ENCODE data around the gene RNF31.

The RNF31 gene

GRCh38 chr14:24178399-24179178 lies 31.3 kb downstream of the RNF31 start:
- FAIRE-seq (no peak), DNase-seq (ENCODE audit: extremely low spot score, insufficient read length, low read depth) (no peak)

- FAIRE-seq, result no peak
- DNase-seq (ENCODE audit: extremely low spot score, insufficient read length, low read depth), result no peak
Observed at GRCh38 chr14:24179294-24179960, 32.1 kb downstream of the RNF31 start.

DNA sequence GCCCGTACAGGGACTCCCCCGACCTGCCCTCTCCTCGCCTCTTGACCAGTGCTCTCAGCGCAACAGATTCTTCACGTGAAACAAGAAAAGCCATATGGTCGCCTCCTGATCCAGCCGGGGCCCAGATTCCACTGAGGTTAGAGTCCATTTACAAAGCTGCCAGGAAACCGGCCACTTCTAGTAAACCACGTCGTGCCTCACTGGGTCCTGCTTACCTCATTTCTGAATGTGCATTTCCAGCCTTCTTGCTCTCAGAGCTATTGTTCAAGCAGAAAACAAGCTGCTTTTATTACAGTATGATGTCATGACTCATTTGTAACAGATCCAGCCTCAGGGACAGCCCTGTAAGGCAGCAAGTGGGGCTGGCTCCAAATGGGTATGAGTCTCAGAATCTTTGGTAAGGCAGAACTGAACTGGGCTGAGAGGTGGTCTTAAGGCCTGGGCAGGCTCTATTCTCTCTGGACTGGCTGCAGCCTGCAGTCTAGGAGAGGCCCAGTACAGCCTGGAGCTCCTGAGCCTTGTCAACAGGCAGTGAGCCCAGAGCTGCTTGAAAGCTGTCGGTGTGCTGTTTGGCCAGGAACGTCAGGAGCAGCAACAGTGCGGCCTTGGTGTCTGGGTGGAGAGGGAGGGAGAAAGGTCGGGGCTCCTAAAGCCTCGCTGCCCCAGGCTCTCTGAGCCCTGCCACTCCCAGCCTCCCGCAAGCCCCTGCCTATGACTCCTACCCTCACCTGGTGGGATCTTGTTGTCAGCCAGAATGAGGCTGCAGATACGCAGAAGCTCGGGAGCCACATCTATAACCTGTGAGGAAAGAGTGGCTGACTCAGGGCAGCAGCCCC lies 32.9 kb downstream of the RNF31 start:
- DNase-seq (ENCODE audit: extremely low spot score, insufficient read length, low read depth), result no peak
- no peak for FAIRE-seq

DNA sequence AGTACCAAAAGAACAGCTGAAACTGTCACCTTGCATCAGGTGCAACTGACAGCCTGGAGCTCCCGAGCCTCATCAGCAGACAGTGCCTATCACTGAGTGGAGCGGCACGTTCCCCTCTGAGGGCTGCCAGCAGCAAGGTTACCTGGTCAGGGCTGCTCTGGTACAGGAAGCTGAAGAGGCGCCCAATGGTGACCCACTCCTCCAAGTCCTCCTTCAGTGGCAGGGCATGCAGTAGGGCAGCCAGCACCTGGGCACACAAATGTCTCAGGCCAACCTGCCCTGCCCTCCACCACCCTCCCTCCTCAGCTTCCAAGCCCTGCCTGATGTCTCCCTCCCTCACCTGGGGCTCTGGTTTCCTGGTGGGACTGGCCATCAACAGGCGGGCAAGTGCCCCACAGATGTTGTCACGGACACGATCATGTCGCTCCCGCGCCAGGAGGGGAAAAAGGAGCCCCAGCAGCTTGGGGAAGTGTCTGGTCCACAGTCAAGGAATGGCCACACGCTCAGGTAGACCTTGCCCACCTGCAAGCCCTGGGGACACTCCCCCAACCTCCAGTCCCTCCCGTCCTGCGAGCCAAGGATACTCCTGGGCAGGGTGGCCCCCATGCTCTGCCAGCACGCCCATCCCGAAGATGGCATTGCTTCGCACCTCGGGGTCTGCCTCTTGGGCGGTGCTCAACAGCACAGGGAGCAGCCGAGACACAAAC lies 34.2 kb downstream of the RNF31 start:
- DNase-seq (ENCODE audit: extremely low spot score, insufficient read length, low read depth) (no peak), FAIRE-seq (no peak)

GRCh38 chr14:24182110-24182882 lies 35.0 kb downstream of the RNF31 start:
- DNase-seq (ENCODE audit: extremely low spot score, insufficient read length, low read depth) (no peak), FAIRE-seq (no peak)

DNA sequence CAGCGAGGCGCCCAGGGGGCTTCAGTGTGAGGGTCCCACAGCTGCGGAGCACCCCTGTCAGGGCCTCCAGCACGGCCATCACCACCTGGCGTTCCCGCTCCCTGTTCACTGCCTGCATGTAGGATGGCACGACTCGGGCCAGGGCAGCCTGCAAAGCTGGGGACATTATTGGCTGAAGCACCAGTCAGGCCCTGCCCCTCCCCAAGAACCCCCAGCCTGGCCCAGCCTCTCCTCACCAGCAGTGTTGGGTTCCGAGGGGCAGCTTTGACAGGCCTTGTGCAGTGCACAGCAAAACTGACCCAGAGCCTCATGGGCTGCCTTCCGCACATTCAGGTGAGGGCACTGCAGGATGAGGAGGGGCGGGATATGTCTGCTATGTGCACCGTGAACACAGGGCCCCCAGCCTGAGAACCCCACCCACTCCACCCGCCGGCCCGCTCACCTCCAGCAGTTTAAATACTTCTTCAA lies 35.8 kb downstream of the RNF31 start:
- no peak for DNase-seq (ENCODE audit: extremely low spot score, insufficient read length, low read depth)
- no peak for FAIRE-seq

GRCh38 chr14:24184104-24184970 lies 37.0 kb downstream of the RNF31 start:
- FAIRE-seq (no peak), DNase-seq (ENCODE audit: extremely low spot score, insufficient read length, low read depth) (no peak)

GRCh38 chr14:24185026-24185425 lies 37.7 kb downstream of the RNF31 start:
- DNase-seq (ENCODE audit: extremely low spot score, insufficient read length, low read depth) (no peak), FAIRE-seq (no peak)

DNA sequence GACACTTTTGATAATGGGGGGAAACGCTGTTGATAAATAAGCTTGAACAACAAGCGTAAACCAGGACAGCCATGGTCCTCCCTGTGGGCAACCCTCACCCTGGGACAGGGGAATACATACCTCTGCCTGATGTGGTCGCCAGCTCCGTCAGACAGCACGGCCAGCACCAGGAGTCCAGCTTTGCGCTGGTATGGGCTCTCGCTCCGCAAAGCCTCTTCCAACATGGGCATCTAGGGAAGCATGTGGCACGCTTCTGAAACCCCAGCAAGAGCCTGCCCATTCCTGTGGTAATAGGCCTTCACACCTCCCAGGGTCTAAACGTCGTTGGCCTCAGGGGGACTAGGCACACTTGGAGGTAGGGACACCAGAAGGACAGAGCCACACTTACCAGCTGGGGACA lies 38.4 kb downstream of the RNF31 start:
- DNase-seq (ENCODE audit: extremely low spot score, insufficient read length, low read depth), result no peak
- FAIRE-seq, result no peak

DNA sequence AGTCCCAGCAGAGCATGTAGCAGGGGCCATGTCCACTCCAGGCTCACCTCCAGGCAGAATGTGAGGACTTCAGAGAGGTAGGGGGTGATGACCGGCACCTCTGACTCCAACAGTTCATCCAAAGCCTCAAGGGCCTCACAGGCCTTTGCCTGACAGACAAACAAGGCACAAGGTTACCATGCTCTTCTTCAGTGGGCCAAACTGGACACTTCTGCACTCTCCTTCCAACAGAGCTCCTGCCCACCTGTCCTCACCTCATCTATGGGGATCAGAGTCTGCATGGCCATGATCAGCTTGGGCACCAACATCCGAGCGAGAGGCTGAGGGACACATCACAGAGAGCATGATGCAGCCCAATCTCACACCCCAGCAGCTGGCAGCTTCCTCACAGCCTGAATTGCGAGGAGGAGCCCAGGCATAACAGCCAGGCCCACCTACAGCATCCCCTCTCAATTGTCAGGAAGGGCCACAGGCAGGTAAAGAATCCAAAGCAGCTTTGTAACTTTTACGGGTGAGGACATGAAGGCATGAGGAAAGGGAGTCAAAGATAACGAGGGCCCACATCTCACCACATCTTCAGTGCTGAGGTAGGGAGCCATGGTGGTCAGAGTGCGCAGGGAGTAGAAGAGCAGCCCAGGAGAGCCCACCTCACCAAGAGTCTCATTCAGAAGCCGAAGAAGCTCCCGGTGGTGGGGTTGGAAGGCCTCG lies 39.7 kb downstream of the RNF31 start:
- FAIRE-seq (no peak), DNase-seq (ENCODE audit: extremely low spot score, insufficient read length, low read depth) (no peak)

GRCh38 chr14:24187539-24187915 lies 40.2 kb downstream of the RNF31 start:
- DNase-seq (ENCODE audit: extremely low spot score, insufficient read length, low read depth) (no peak), FAIRE-seq (no peak)

DNA sequence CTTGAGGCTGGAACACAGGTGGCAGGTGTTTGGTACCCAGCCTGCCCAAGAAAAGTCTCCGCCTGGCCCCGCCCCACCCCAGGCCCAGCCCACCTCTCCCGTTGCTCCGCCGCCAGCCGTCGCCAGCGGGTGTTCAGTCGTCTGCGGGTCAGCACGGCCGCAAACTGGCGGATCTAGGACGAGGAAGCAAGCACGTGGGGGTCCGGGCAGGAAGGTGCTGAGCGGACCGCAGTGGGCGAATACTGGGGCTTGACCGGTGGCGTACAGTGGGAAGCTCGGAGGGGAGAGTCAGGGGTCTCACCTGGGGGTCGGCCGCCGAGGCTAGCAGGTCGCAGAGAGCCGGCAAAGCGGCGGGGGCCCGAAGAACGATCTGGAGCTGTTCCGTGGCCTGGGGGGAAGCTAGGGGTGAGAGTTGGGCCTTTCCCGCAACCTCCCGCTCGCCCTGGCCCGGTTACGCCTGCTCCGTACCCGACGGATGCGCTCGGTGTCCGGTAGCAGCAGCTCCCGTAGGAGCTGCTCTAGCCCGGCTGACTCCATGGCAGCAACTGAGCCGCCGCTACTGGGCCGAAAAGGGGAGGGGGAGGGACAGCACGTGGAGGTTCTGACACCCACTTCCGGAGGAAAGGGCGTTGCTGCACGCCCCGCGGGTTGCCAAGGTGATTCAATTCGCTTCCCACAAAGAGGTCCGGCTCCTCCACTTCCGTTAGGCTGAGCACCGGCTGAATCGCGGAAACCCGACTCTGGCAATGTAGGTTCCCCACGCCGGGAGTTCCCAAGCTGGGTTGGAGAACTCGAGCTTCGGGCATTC lies 41.2 kb downstream of the RNF31 start, which contains the start of gene IPO4:
Gene IPO4 (minus strand): TSS at position 566 of the 808 bp plus-strand sequence. CDS start 29 bp downstream, at position 537.
- peak; percentile 95 for FAIRE-seq
- DNase-seq (ENCODE audit: extremely low spot score, insufficient read length, low read depth), result peak; percentile 99

GRCh38 chr14:24189059-24189375 lies 41.7 kb downstream of the RNF31 start:
- DNase-seq (ENCODE audit: extremely low spot score, insufficient read length, low read depth) (no peak), FAIRE-seq (no peak)

DNA sequence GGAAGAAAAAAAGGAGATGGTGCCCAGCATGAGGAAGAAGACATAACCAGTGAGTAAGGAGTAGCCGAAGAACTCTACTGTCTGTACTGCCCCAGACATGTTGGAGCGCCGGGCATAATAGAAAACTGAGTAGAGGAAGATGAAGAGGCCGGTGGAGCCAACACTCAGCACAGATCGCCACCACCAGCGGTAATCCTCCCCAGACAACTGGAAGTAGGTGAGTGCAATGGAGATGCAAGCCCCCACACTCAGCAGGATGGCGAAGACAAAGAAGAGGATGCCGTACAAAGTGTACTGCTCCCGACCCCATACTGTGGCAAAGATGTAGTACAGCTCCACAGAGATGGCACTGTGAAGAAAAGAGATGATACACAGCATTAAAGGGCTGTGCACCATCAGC lies 42.2 kb downstream of the RNF31 start:
- FAIRE-seq, result no peak
- DNase-seq (ENCODE audit: extremely low spot score, insufficient read length, low read depth), result no peak

DNA sequence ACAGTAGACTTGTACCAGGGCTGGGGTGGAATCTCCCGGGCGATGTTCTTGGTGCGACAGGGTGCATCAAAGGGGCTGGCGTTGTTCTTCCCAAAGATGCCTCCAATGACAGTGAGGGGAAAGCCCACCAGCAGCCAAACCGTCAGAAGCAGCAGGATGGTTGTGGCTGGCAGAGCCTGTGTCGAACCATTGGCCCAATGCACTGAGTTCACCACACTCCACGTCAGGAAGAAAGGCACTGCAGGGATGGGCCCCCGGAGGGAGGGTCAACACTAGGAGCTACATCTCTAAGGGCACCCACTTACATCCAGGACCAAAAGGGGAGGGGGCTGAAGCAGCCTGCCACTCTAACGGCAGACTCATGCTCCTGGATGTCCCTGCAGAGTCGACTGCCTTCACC lies 43.1 kb downstream of the RNF31 start:
- no peak for DNase-seq (ENCODE audit: extremely low spot score, insufficient read length, low read depth)
- no peak for FAIRE-seq

GRCh38 chr14:24192933-24193332 lies 45.6 kb downstream of the RNF31 start:
- DNase-seq (ENCODE audit: extremely low spot score, insufficient read length, low read depth), result no peak
- FAIRE-seq, result no peak

GRCh38 chr14:24194186-24194872 lies 47.0 kb downstream of the RNF31 start:
- no peak for FAIRE-seq
- DNase-seq (ENCODE audit: extremely low spot score, insufficient read length, low read depth), result no peak

Data from GM18507 (cell line).